Measurements from ENCODE around the gene MCTP1.

DNA sequence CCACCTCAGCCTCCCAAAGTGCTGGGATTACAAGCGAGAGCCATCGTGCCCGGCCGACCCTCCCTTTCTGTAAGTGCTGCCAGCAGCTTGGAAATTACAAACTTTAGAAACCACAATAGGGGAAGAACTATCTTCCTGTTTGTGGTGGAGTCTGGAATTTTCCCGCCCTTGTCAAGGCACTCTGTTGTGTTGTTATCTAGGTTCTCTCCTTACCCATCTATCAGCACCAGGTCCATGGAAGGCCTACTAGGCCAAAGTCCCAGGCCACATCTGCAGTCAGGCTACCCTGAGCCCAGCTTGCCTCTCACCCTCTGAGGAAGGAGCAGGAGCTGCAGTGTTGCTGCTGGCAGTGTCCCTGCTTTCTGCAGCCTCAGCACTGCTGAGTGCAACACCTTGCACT lies 214.9 kb downstream of the MCTP1 start:
- TF ChIP-seq, protein P1, sequence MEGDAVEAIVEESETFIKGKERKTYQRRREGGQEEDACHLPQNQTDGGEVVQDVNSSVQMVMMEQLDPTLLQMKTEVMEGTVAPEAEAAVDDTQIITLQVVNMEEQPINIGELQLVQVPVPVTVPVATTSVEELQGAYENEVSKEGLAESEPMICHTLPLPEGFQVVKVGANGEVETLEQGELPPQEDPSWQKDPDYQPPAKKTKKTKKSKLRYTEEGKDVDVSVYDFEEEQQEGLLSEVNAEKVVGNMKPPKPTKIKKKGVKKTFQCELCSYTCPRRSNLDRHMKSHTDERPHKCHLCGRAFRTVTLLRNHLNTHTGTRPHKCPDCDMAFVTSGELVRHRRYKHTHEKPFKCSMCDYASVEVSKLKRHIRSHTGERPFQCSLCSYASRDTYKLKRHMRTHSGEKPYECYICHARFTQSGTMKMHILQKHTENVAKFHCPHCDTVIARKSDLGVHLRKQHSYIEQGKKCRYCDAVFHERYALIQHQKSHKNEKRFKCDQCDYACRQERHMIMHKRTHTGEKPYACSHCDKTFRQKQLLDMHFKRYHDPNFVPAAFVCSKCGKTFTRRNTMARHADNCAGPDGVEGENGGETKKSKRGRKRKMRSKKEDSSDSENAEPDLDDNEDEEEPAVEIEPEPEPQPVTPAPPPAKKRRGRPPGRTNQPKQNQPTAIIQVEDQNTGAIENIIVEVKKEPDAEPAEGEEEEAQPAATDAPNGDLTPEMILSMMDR (IDR thresholded peaks at IDR 0.05; ENCODE audit: poor library complexity, severe bottlenecking): no peak
- TF ChIP-seq EZH2 (IDR thresholded peaks at IDR 0.05; ENCODE audit: borderline replicate concordance, insufficient read depth, low read length, poor library complexity, severe bottlenecking): no peak
- TF ChIP-seq TAF1 (IDR thresholded peaks at IDR 0.05; ENCODE audit: low read depth): no peak
- no peak for TF ChIP-seq POLR2AphosphoS5 (IDR thresholded peaks at IDR 0.05)
- TF ChIP-seq RAD21 (conservative IDR thresholded peaks at IDR 0.05): no peak
- no peak for TF ChIP-seq SMC3 (conservative IDR thresholded peaks at IDR 0.05; ENCODE audit: poor library complexity)

Measured in neural cell (in vitro differentiated cells).